GM13976 (cell line): ENCODE results near the gene PLEKHA8.

ENCODE experiments used
- DNase-seq: peaks from one replicate; pipeline ENCODE4 v3.0.0; 2012; ENCODE audit warnings: low spot score
- in situ Hi-C: fragments of 300-500 bp; cut with MboI; formaldehyde crosslinking; loops from one replicate; pipeline ENCODE4 v1.12.0; 2022; ENCODE audit warnings: low sequenced_read_pairs, mixed read lengths, inconsistent platforms; ENCODE audit not compliant: unreplicated experiment
- TF ChIP-seq, protein P1 (sequence below): IDR thresholded peaks from 2 replicates; pipeline ENCODE4 v1.5.1; 2012; ENCODE audit warnings: borderline replicate concordance, mild to moderate bottlenecking; ENCODE audit not compliant: insufficient read depth; ENCODE audit errors: extremely low read depth, missing control alignments, control extremely low read depth

The PLEKHA8 gene

DNA sequence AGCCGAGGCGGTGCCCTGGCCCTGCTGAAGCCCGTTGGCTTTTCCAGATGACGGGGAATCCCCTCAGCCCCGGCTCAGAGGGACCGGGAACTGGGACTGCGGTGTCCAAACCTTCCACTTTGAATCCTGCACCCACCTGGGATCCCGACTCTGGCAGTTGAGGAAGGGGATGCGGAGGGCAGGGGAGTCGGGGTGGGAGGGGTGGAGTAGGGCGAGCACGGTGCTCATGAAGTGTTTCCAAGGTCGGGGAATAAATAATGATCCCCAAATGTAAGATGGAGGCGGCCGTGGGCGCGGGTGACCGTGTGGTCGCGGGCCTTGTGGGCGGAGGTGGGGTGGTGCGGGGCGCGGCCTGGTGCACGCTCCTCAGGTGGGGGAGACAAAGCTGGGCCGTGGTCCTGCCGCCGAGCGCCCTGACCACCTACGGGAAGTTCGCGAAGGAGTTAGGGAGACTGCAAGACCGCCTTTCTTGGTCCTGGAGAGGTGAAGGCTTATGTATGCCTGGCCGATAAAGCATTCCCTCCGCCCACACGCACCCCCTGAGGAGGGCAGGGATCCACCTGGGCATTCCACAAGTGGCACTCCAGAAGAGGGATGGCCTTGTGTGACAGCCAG lies 108.0 kb downstream of the PLEKHA8 start:
- DNase-seq = no peak
- TF ChIP-seq, protein P1, sequence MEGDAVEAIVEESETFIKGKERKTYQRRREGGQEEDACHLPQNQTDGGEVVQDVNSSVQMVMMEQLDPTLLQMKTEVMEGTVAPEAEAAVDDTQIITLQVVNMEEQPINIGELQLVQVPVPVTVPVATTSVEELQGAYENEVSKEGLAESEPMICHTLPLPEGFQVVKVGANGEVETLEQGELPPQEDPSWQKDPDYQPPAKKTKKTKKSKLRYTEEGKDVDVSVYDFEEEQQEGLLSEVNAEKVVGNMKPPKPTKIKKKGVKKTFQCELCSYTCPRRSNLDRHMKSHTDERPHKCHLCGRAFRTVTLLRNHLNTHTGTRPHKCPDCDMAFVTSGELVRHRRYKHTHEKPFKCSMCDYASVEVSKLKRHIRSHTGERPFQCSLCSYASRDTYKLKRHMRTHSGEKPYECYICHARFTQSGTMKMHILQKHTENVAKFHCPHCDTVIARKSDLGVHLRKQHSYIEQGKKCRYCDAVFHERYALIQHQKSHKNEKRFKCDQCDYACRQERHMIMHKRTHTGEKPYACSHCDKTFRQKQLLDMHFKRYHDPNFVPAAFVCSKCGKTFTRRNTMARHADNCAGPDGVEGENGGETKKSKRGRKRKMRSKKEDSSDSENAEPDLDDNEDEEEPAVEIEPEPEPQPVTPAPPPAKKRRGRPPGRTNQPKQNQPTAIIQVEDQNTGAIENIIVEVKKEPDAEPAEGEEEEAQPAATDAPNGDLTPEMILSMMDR = no peak
- in situ Hi-C loops = no loop called here

GRCh38 chr7:30136743-30137485 lies 108.7 kb downstream of the PLEKHA8 start:
- in situ Hi-C loops = no loop called here
- TF ChIP-seq, protein P1 = no peak
- DNase-seq = no peak

GRCh38 chr7:30139836-30140384 lies 111.7 kb downstream of the PLEKHA8 start:
- in situ Hi-C loops = no loop called here
- no peak for DNase-seq
- TF ChIP-seq, protein P1 = no peak

DNA sequence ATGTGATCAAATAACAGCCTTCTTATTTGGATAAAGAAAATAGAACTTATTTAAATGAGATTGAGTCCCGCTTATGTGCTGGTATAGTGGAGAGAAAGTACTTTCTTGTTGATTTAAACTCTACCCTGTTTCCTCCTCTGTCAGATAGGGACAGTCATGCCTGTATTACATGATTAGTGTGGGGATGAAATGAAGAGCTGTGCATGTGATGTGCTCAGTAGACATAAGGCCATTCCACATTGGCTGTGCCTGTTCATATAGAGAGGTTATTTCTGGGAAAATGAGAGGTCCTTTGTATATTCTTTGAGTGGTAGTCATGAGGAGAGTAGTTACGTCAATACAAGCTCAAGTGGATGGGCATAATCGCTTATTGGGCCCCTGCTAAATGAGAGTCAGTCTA lies 112.2 kb downstream of the PLEKHA8 start:
- DNase-seq = no peak
- TF ChIP-seq, protein P1 = no peak
- in situ Hi-C loops = no loop called here

DNA sequence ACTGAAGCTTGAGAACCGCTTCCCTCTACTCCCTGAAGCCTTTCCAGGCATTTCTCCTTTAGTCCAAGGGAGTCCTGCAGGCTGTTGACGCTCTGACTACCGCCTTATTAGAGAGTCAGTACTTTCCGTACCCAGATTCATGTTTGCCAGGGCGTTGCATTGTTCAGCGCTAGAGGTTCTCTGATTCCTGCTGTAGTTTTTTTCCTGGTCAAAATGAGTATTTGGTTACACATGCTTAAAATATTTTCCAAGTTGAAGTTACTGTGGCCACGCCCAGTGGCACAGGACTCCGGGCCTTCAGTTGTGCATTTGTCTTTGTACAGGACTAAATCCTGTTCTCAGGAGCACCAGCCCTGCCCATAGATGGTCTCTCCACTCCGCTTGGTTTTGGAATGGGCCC lies 114.5 kb downstream of the PLEKHA8 start:
- TF ChIP-seq, protein P1 = no peak
- in situ Hi-C loops = no loop called here
- no peak for DNase-seq

GRCh38 chr7:30143748-30144251 lies 115.6 kb downstream of the PLEKHA8 start:
- TF ChIP-seq, protein P1 = no peak
- in situ Hi-C loops = no loop called here
- DNase-seq = no peak
